ENCODE measurements around the gene GALNT6. TPM values are rescaled to one million over a fixed set of nuclear protein-coding genes. Genes with fewer than 3 reads are reported as not detected.

GALNT6 gene
- total RNA-seq, 1 donor from 2014 or later, result 0.90 TPM

- H3K4me1 Mint-ChIP-seq (ENCODE audit: low read depth), result no peaks in the 10 kb centered on the region
- no peak overlapping the region for H3K4me3 Mint-ChIP-seq (ENCODE audit: unreplicated experiment)
- H3K27ac Mint-ChIP-seq (ENCODE audit: unreplicated experiment), result no peak overlapping the region
- DNase-seq (ENCODE audit: low spot score), result no peak
- H3K27me3 Mint-ChIP-seq (ENCODE audit: low read depth), result no peaks in the 10 kb centered on the region
- no peaks in the 10 kb centered on the region for H3K36me3 Mint-ChIP-seq (ENCODE audit: low read depth)
- H3K9me3 Mint-ChIP-seq (ENCODE audit: low read depth), result no peaks in the 10 kb centered on the region
- TF ChIP-seq CTCF (IDR thresholded peaks at IDR 0.05), result no peak
These were observed 14.6 kb upstream of the GALNT6 start for GRCh38 chr12:51405801-51406207.

GRCh38 chr12:51404627-51405026 lies 13.4 kb upstream of the GALNT6 start:
- H3K27me3 Mint-ChIP-seq (ENCODE audit: low read depth), result no peaks in the 10 kb centered on the region
- H3K27ac Mint-ChIP-seq (ENCODE audit: unreplicated experiment), result no peak overlapping the region
- H3K36me3 Mint-ChIP-seq (ENCODE audit: low read depth), result no peaks in the 10 kb centered on the region
- no peak overlapping the region for H3K4me3 Mint-ChIP-seq (ENCODE audit: unreplicated experiment)
- DNase-seq (ENCODE audit: low spot score), result no peak
- H3K4me1 Mint-ChIP-seq (ENCODE audit: low read depth), result no peaks in the 10 kb centered on the region
- no peaks in the 10 kb centered on the region for H3K9me3 Mint-ChIP-seq (ENCODE audit: low read depth)
- no peak for TF ChIP-seq CTCF (IDR thresholded peaks at IDR 0.05)

GRCh38 chr12:51403681-51404136 lies 12.5 kb upstream of the GALNT6 start:
- Mint-ChIP-seq H3K4me1 (ENCODE audit: low read depth) (no peaks in the 10 kb centered on the region), H3K36me3 (ENCODE audit: low read depth) (no peaks in the 10 kb centered on the region), H3K4me3 (ENCODE audit: unreplicated experiment) (no peak overlapping the region), H3K27ac (ENCODE audit: unreplicated experiment) (no peak overlapping the region), H3K27me3 (ENCODE audit: low read depth) (no peaks in the 10 kb centered on the region), H3K9me3 (ENCODE audit: low read depth) (no peaks in the 10 kb centered on the region)
- DNase-seq (ENCODE audit: low spot score), result no peak
- no peak for TF ChIP-seq CTCF (IDR thresholded peaks at IDR 0.05)

- Mint-ChIP-seq H3K27ac (ENCODE audit: unreplicated experiment) (no peak overlapping the region), H3K9me3 (ENCODE audit: low read depth) (no peaks in the 10 kb centered on the region), H3K36me3 (ENCODE audit: low read depth) (no peaks in the 10 kb centered on the region), H3K4me1 (ENCODE audit: low read depth) (no peaks in the 10 kb centered on the region), H3K4me3 (ENCODE audit: unreplicated experiment) (no peak overlapping the region), H3K27me3 (ENCODE audit: low read depth) (no peaks in the 10 kb centered on the region)
- no peak for TF ChIP-seq CTCF (IDR thresholded peaks at IDR 0.05)
- DNase-seq (ENCODE audit: low spot score), result no peak
These were observed 12.0 kb upstream of the GALNT6 start for GRCh38 chr12:51403159-51403558.

GRCh38 chr12:51401900-51402299 lies 10.7 kb upstream of the GALNT6 start:
- TF ChIP-seq CTCF (IDR thresholded peaks at IDR 0.05), result no peak
- Mint-ChIP-seq H3K4me1 (ENCODE audit: low read depth) (no peaks in the 10 kb centered on the region), H3K4me3 (ENCODE audit: unreplicated experiment) (no peak overlapping the region), H3K27ac (ENCODE audit: unreplicated experiment) (no peak overlapping the region), H3K9me3 (ENCODE audit: low read depth) (no peaks in the 10 kb centered on the region), H3K36me3 (ENCODE audit: low read depth) (no peaks in the 10 kb centered on the region), H3K27me3 (ENCODE audit: low read depth) (no peaks in the 10 kb centered on the region)
- no peak for DNase-seq (ENCODE audit: low spot score)

Measured in chondrocyte (in vitro differentiated cells).